GM21447 (cell line): ENCODE results near the gene AK8.

Source experiments
- ATAC-seq: cut with Tn5 transposase; IDR thresholded peaks from one replicate; pipeline ENCODE4 v1.9.1; 2021; ENCODE audit not compliant: unreplicated experiment

Gene AK8

DNA sequence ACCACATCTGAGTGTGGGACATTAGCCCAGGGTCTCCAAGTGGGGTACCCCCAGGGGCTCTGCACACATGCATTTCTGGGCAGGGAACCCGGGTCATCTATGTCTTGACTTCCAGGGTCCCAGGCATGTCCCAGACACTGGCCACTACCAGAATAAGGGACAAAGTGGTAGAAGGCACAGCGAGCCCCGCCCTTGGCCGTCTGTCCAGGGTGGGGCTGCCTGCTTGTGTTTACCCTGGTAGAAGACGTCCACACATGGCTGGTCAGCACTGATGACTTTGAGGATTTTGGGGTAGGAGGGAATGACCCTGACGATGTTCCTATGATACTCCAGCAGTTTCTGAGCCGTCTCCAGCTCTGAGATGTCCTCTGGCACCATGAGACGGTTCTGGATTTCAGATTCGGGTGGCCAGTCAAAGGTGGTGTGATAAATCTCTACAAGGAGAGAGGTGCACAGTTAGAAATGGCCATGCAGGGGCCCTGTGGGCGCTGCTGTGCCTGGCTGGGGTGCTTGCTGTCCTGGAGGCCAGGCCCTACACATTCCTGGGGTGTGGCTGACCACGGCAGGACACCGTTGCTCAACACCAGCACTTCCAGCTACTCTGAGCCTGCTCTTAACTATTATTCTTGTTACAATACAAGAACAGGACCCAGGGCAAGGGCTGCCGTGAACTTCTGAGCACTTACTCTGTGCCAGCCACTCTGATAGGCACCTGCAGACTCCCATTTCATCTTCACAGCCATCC lies 51.3 kb downstream of the AK8 start:
- no peak for ATAC-seq

DNA sequence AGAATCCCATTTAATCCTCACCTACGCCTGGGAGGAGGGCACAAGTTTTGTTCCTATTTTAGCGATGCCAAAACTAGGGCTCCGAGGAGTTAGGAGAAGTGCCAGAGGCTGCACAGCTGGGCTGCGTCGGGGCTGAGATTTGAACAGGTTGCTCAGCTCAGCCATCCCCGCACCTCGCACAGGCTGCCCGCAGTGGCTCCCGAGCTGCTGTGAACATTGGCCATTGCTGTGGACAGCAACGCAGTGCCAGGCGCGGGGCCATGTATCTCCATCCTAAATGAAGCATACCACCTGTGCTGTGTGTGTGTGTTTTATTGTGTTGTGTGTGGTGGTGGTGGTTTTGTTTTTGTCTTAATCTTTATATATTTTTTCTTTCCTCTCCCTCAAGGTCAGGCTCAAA lies 52.0 kb downstream of the AK8 start:
- ATAC-seq: no peak

DNA sequence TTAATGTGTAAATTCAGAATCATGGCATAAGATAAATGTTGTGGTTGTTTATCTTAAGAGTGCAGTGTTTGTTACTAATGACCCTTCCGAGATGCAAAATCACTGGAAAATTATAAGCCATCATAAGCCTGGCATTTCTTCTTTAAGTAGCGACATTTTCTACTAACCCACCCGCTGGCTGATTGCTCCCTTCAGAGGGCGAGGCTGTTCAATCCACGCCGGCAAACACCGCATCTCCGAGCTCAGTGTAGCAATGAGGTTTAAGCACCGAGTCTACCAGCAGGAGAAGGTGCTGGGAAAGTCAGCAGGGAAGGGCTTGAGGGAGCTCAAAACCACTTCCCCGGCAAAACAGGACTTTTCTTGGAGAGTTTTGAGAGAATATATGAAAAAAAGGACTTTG lies 52.7 kb downstream of the AK8 start:
- no peak for ATAC-seq

DNA sequence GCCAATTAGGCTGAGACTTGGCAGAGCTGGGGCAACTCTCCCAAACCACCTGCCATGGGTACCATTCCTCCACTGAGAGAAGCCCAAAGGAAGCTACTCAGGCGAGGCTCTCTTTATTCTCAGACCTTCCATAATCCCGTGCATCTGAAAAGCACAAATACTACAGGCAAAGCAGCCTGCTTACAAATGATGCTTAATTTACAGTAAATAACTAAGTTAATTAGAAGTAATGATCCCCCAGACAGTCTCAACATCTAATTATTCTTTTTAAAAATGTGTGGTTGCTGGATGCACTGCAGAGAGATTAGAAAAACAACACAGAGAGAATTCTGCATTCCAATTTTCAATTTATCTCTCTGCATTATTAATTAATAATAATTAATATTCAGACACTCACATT lies 53.1 kb downstream of the AK8 start:
- ATAC-seq: no peak

DNA sequence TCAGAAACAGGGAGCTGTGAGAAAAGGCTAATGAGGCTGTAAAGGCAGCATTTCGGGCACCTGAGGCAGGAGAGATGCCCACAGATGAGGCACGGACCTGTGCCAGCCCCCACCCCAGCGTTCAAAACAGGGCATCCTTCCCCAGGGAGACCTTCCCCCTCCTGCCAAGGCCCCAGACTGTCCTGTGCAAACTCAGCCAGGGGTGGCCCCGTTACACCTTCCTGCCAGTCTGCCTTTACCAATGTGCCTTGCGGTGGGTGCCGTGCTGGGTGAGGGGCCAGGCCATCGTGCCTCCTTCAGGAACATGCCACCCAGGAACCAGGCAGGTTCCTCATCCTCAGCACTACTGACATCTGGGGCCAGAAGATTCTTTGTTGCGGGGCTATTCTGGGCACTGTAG lies 53.9 kb downstream of the AK8 start:
- no peak for ATAC-seq

DNA sequence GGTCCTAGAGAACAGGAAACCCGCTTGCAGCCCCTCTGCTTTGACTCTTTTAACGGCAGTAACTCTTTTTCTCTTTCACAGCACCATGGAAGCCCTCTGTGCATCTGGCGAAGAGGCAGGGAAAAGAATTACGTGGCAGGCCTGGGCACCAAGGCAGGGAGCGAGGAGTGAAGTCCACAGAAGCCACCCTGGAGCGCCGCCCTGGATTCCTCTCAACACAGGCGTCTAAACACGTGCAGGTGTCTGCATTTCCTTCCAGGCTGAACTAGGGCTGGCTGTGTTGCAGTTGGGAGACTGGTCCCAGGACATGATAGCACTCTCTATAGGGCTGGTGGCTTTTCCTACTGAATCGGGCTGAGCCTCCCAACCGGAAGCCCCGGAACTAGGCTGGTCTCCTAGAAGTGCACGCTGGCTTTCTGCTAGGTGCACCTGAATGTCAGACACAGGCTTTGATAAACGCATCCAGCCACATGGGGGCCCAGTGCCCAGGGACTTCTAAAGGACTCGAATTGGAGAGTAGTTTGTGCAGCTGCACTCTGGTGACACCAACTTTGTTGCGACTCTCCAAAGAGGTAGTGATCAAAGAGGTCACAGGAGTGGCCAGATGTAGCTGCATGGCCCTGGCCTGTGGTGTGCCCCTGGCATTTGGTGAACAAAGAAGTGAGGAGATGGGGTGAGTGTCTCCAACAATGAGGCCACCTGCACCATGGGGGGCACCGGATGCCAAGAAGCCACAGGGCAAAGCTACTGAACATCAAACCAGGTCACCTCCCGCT lies 54.5 kb downstream of the AK8 start:
- ATAC-seq: no peak

DNA sequence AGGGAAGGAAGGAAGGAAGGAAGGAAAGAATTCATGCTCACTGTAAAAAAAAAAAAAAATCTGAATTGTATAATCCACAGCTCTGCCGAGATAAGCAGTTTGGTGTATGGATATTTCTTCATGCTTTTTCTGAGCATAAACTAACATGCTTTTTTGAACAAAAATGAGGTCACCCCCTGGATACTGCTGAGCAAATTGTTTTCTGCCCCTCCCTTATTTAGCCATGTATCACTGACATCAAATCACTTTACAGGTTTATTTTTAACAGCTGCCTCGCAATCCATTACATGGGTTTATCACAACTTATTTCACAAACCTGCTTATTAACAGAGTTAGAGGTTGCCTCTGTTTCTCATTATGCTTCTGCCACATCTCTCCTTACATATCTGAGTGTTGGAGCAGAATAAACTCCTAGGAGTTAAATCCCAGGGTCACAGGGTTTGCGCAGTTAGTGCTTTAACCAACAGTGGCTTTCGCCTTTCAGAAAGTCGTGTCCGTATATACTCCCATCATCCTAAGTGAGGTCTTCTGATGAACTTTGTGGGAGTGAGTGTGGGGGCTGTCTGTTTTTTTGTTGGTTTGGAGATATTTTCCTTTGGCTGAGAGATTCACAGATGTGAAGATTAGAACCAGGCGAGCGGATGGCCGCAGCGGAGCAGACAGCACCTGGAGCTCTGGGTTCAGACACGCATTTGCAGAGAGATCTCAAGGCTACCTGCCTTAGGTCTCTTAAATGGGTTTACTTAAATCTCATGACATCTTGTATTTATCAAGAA lies 57.7 kb downstream of the AK8 start:
- ATAC-seq: no peak

DNA sequence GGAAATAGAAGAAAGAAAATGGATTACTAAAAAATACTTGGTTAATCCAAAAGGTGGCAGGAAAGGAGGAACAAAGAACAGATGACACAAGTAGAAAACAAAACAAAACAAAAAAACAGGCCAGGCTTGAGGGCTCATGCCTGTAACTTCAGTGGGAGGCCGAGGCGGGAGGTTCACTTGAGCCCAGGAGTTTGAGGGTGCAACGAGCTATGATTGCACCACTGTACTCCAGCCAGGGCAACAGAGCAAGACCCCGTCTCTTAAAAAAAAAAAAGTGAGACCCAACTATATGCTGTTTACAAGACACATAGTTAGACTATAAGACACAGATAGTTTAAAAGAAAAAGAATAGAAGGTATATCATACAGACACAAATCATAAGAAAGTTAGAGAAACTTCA lies 59.5 kb downstream of the AK8 start:
- ATAC-seq: no peak

DNA sequence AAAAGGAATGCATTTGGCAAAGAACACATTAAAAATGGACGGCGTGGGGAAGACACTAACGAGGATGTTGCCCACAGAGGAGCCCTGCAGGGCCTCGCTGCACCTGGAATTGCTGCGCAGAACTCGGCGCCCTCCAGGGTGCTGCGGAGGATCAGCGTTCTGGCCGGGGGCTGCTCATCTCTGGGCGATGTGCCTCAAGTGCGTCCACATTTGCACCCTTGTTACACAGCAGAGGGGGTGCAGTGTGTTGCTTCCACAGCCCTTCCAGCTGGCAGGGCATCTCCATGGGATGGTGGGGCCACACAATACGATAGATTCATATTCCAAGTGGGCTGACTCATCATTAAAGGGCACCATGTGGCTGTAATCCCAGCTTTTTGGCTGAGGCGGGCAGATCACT lies 63.1 kb downstream of the AK8 start:
- no peak for ATAC-seq

DNA sequence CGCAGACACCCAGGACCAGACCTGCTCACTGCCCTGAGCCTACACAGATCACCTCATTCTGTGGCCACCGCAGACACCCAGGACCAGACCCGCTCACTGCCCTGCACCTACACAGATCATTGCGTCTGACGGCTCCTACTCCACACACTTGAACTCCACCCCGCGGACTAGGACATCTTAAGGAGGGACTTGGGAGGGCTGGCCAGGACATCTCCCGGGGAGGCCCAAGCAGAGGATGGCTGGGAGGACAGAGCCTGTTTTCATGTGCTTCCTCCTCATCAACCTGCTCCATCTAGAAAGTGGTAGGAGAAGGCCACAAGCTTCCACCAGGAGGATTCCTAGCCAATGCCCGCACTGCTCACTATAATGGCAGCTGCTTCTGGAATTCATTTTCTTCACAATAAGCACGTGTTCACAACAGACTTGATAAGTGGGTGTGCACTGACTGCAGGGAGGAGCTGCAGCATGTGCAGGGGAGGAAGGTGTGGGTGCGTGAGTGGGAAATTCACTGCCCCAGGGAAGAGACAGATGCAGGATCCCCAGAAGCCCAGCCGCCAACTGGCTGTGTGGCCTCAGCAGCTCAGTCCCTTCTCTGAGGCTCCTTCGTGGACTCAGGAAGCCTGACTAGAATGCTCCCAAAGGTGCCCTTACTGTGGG lies 64.8 kb downstream of the AK8 start:
- no peak for ATAC-seq

DNA sequence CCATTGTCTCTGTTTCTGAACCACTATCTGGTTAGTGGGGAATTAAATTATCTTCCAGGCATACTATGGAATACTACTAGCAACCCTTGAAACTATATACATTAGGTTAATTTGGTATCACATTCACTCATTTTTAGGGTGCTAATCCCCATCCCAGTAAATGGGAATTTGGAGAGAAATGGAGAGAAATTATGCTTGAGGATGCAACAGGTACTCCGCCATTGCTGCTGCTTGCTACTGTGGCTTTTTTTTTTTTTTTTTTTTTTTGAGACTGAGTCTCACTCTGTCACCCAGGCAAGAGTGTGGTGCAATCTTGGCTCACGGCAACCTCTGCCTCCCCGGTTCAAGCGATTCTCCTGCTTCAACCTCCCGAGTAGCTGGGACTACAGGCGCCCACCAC lies 66.1 kb downstream of the AK8 start:
- ATAC-seq: no peak

DNA sequence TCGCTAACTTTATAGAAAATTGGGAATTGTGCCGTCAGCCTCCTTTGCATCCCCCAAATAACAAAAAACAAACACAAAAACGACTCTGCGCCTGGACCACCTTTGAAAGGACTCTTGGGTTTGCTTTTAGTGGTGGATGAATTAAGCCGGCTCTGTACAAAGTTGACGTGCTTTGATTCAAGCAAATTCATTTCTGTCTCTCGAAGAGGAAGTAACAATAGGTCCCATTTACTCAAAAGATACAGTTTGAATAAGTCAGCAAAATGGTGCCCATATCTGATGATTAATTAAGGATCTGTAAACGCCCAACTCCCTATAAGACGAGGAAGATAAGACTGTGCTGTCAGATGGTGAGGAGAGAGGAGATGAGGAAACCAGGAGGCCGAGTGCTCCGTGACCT lies 67.8 kb downstream of the AK8 start:
- no peak for ATAC-seq

DNA sequence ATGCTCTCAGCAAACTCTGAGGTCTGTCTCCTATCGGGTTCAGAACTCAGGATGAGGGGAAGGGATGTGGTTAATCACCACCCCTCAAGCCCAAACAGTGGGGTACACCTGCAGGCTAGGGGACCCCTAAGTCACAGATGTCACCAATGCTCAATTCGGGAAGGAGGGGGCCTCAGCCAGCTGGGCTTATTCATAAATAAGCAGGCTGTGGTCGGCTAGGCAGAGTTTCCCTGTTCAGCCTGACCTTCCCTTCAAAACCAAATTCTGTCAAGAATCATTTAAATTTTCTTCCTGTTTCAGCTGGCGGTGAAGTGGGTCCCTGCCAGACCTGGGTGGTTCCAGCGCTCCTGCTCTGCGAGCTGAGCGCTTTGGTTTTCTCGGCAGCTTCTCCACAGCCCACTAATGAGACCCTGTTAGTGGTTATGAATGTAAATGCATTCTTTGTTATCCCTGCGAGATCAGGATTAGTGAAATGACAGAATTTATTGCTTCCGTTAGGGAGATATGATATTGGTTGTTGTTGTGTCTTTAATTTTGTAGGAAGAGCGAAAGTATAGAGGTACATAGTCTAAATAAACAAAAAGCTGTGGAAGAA lies 68.3 kb downstream of the AK8 start:
- ATAC-seq: no peak

DNA sequence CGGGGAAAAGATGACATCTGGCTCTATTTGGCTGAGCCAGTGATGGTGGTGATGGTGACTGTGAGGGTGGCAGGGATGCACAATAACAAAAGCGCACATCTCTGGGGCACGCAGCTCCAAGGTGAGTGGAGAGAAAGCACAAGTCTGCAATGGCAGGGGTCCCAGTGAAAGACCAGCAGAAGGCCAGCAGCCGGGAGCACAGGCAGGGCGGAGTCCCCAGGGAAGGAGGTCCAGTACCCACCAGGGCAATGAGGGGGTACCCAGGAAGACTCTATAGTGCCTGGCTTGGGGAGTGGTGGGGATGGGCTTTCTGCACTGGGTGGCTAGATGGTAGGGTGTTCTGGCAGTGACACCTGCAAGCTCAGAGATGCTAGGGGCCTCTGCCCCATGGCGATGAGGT lies 69.4 kb downstream of the AK8 start:
- no peak for ATAC-seq

DNA sequence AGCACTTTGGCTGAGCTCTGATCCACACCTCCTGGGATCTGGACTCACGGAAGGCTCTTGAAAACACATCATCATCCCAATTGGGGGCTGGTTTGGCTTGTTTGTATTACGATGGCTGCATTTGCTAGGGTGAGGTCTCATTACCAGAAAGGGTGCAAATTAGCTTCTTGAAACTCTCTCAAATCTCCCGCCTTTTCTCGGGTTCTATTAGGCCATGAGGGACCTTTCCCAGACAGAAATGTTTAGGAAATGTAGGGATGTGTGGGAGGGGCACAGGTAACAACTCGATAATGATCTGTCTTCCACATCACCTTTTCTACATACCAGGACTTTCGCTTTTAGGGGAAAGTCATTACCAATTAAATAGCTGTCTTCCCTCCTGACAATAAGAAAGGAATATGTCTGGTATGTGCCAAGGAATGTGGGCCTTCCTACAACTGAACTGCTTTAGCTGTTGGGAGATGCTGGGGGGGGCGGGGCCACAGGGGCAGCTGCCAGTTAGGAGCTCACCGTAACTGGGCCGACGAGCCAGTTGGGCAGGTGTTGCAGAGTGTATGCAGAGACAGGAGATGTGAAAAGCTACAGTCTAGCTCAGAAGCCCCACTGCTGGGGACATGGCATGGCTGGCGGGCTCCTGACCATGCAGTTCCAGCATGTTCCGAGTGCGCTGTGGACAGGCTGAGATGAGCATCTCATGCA lies 71.2 kb downstream of the AK8 start:
- no peak for ATAC-seq

DNA sequence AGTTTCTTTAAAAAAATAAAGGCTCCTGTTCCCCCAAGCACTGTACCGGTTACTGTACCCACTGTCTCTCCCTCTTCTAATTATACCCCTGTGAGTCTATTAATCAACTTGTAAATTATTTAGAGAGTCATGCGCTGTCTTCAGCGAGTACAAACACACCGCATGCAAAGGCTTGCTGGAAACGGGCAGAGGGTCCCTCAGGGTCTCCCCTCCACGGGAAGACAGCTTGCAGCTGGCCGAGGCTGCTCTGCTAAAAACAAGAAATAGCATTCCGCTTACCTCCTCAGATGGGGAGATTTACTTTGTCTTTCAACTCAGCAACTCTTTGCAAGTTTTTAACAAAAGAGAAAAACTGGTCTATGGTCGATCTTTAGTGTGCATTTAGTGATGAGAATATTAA lies 71.8 kb downstream of the AK8 start:
- no peak for ATAC-seq

DNA sequence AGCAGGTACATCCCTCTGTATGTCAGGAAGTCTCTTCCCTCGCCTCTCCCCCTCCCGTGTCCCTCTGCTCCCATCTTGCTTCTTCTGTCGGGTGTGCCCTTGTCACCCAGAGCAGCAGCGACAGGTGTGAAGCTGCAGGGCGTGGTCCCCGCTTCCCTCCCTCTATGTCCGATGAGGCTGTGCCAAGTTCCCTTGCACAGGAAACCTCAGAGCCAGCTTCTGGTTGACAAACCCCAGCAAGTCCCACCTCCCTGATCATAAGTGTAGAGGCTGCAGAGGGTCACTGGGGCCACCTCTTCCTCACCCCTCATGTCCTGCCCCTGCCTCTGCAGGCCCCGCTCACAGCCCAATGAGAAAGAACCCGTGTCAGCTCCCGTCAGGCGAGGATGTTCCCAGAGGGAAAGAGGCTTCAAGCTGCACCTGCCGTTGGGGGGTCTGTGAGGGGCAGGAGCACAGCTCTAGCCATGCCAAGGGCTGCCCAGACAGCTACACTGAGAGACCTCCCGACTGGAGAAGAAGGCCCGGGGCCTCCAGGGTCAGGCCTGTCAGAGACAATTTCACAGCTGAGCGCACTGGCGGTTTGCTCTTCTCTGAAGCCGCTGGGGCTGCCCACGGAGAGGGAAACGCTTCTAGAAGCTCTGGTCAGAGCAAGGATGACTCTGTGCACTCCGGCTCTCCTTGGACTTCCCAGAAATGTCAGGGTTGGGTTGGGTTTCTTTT lies 73.3 kb downstream of the AK8 start:
- ATAC-seq: no peak

DNA sequence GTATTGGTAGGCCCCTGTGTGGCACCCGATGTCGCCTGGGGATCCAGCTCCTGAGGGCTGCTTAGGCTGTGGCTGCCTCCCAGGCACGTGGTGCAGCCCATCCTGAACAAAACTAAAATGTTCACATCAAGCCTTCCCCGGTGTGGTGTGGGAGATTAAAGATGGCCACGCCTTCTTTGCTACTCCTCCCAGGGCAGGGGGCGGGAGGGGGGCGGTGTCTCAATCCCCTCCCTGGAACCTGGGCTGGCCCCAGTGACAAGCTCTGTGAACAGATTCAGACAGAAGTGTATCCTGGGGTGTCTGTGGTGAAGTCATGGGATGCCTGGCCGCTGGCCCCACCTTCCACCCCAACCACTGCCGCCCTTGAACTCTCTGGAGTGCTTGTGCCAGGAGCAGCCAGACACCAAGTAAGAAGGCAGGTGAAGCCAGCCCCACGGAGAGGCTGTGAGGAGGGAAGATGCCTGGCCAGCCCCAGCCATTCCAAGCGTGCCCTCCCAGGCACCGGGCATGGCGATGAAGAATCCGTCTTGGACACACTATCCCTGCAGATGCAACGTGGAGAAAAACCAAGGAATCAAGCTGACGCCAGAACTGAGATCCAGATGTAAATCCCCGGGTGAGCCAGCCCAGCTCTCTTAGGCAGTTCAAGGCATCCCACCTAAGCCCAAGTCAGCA lies 75.8 kb downstream of the AK8 start:
- ATAC-seq: no peak

DNA sequence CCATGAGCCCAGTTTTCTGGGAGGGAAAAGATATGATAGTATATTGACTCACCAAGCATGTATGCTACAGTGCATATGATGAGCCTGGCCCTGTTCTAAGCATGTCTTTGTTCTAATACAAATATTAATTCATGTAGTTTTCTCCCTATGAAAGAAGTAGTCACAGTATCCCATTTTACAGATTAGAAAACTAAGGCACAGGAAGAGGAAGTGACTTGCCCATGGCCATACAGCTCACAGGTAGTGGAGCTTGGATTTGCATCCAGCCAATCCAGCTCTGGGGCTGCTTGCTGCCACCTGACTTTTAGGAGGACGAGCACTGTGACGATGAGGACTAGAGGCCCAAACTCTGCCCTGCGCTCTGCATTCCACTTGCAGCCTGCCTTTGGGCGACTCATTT lies 76.4 kb downstream of the AK8 start:
- ATAC-seq: no peak
